ENCODE data around the gene NR2C2. TPM values are rescaled to one million over a fixed set of nuclear protein-coding genes. Genes with fewer than 3 reads are reported as not detected.

The NR2C2 gene
- polyA plus RNA-seq, 6 donors from 2014 or later, result 0.49 to 19.8 (median 13.1) TPM

Other genes starting within 250 kb of the NR2C2 start
- gene FGD5, start 128.6 kb upstream of the NR2C2 start, polyA plus RNA-seq (ENCODE audit: low read depth in 6 of 6), result under 1 TPM in 1 of 6 donors, not detected in 5; 0.07 TPM
- 10 to 100 TPM; 13.8 to 28.5 (median 19.3) TPM for gene MRPS25, start 117.7 kb downstream of the NR2C2 start, polyA plus RNA-seq (ENCODE audit: low read depth in 6 of 6)
- gene RBSN, start 151.6 kb downstream of the NR2C2 start, polyA plus RNA-seq (ENCODE audit: low read depth in 6 of 6), result 10 to 100 TPM; 10.5 to 30.5 (median 19.1) TPM